ENCODE data around the gene PPDPF.

The PPDPF gene

DNA sequence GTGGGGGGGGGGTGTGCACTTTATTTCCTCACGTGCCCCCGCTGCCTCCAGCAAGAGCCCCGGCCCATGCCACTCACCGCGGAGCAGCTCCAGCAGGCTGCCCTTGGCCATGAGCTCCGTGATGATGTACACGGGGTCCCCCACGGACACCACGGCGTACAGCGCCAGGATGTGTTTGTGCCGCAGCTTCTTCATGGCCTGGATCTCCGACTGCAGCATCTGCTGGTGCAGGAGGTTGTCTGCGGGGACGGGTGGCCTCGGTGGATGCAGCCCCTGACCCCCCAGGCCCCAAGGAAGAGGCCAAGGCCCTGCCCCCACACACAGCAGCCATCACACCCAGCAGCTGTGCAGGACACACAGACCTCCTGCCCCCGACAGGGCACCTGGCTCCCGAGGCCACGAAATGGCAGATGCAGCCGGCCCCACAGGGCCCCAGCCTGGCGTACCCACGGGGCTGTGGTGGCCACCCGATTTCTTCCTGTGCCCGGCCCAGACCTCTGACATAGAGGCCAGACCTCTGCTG is 11.9 kb downstream of the PPDPF start:
- in situ Hi-C loops (cut with MboI; ENCODE audit: low pct_unique_long_range_greater_than_20kb, low sequenced_read_pairs, unreplicated experiment) = no loop called here
- no peak for DNase-seq (ENCODE audit: low spot score)

DNA sequence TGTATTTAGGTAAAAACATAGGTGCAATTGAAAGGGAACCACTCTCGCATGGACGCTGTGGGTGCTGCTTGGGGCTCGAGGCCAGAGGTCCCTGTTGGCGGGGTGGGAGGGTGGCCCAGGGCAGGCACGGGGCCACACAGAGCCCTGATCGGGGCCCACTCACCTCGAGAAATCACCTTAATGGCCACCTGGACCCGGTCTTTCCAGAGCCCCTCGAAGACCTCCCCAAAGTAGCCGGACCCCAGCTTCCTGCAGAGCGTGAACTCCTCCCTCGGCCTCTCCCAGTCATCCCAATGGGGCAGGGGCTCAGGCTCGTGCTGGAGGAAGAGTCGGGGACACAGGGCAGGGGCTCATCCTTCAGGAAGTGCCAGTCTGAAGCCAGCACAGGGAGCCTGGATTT is 12.8 kb downstream of the PPDPF start:
- TF ChIP-seq, protein P1, sequence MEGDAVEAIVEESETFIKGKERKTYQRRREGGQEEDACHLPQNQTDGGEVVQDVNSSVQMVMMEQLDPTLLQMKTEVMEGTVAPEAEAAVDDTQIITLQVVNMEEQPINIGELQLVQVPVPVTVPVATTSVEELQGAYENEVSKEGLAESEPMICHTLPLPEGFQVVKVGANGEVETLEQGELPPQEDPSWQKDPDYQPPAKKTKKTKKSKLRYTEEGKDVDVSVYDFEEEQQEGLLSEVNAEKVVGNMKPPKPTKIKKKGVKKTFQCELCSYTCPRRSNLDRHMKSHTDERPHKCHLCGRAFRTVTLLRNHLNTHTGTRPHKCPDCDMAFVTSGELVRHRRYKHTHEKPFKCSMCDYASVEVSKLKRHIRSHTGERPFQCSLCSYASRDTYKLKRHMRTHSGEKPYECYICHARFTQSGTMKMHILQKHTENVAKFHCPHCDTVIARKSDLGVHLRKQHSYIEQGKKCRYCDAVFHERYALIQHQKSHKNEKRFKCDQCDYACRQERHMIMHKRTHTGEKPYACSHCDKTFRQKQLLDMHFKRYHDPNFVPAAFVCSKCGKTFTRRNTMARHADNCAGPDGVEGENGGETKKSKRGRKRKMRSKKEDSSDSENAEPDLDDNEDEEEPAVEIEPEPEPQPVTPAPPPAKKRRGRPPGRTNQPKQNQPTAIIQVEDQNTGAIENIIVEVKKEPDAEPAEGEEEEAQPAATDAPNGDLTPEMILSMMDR (IDR thresholded peaks at IDR 0.05; ENCODE audit: extremely low read depth, insufficient read depth, missing control alignments) = no peak
- DNase-seq (ENCODE audit: low spot score) = no peak
- in situ Hi-C loops (cut with MboI; ENCODE audit: low pct_unique_long_range_greater_than_20kb, low sequenced_read_pairs, unreplicated experiment) = no loop called here

More for the DNA sequence above, 11.9 kb downstream of the PPDPF start:
- TF ChIP-seq, protein P1 (IDR thresholded peaks at IDR 0.05; ENCODE audit: extremely low read depth, insufficient read depth, missing control alignments) = no peak

DNA sequence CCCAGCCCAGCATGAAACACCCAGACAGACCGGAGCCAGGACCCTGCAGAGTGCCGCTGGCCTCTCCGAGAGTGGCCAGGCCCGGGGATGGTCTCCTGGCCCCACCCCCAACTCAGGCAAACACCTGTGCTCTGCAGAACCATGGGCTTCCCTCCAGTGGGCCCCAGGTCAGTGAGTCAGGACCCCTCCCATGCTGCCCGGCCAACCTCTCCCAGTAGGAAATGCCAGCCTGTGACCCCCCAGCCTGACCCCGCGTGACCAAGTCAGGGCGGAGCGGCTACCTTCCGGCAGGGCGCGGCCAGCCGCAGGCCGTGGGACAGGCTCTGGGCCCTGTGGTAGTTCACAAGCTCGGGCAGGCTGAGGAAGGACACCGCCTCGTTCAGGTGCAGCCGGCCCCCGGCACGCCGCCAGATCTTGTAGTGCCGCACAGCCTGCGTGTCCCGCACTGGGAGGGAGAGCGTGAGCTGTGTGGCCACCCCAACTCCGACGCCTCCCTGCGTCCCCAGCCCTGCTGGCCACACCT is 13.4 kb downstream of the PPDPF start:
- DNase-seq (ENCODE audit: low spot score) = no peak
- TF ChIP-seq, protein P1 (IDR thresholded peaks at IDR 0.05; ENCODE audit: extremely low read depth, insufficient read depth, missing control alignments) = no peak
- in situ Hi-C loops (cut with MboI; ENCODE audit: low pct_unique_long_range_greater_than_20kb, low sequenced_read_pairs, unreplicated experiment) = no loop called here

DNA sequence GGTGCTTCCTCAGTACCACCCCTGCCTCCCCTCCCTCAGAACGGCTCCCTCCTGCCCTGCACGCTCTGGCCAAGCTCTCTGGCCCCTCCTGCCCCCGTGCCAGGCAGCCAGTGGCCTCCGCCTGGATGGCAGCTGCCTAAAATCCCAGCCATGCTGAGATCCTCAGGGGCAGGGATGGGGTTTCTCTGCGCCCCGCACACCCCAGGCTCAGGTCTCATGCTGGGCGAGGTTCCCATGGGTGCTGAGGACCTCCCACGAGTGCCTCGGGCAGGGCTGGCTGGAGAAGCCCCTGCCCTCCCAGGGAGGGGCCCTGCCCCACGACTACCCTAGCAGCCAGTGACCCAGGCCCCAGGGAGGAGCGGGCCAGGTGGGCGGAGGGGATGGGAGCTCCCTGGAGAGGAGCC is 13.9 kb downstream of the PPDPF start:
- no peak for DNase-seq (ENCODE audit: low spot score)
- in situ Hi-C loops (cut with MboI; ENCODE audit: low pct_unique_long_range_greater_than_20kb, low sequenced_read_pairs, unreplicated experiment) = no loop called here
- TF ChIP-seq, protein P1 (IDR thresholded peaks at IDR 0.05; ENCODE audit: extremely low read depth, insufficient read depth, missing control alignments) = no peak

DNA sequence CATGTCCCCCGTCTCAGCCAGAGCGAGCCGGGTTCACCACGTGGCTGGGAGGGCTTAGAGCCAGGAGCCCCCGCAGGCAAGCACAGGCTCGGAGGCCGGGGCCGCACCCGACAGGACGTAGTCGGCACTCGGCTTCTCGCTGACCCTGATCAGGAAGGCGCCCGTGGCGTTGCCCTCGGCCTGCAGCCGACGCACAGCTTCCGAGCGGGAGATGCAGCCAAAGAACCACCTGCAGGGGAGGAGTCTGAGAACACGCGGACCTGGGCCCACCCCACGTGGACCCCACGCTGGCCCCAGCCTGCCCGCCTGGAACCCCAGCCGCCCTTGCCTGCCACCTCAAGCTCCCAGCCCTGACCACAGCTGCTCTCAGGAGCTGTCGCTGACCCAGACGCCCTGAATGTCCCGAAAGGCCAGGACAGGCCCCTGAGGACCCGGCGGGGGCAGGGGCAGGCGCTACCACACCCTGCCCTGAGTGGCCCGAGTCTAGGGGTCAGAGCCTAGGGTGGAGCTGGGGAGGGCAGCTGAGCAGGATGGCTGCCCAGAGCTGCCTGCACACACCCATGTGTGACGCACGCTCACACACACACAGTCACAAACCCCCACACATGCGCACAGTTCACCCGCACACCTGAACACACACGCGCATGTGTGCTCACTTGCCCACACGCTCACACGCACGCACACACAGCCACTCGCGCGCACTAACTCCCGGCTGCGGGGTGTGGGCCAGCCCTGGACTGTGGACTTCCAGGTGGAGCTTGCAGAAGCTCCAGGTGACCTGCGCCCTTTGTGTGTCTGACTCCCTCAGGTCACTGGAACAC is 14.5 kb downstream of the PPDPF start:
- TF ChIP-seq, protein P1 (IDR thresholded peaks at IDR 0.05; ENCODE audit: extremely low read depth, insufficient read depth, missing control alignments) = no peak
- no peak for DNase-seq (ENCODE audit: low spot score)
- in situ Hi-C loops (cut with MboI; ENCODE audit: low pct_unique_long_range_greater_than_20kb, low sequenced_read_pairs, unreplicated experiment) = no loop called here

DNA sequence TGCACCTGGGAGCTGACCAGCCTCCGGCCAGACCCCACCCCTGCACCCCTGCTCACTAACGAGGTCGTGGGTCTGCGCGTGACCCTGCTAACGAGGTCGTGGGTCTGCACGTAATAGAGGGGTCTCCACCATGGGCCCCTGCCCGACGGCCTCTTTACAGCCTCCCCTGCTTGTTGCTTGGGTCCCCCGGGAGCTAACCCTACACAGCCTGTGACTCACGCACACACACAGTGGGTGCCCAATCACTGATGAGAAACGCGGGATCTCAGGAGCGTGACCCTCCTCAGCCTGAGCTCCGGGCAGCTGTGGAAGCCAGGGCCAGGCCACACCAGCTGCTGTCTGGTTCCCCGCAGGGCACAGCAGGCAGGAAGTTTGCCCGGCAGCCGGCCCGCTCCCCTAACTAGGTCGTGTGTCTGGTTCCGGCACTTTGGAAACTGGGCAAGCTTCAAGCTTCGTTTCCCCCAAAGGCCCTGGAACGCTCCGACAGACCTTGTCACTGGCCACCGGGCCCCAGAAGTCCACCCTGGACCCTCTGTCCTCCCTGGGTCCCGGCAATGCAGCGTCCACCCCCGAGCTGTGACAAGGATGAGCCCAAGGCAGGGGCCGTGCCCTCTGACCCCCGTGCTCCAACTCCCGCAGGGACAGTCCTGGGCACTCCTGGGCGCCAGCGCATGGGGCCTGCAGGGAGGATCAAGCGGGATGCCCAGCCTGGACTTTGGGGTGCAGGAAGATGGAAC is 15.8 kb downstream of the PPDPF start:
- in situ Hi-C loops (cut with MboI; ENCODE audit: low pct_unique_long_range_greater_than_20kb, low sequenced_read_pairs, unreplicated experiment) = no loop called here
- TF ChIP-seq, protein P1 (IDR thresholded peaks at IDR 0.05; ENCODE audit: extremely low read depth, insufficient read depth, missing control alignments) = no peak
- DNase-seq (ENCODE audit: low spot score) = no peak

Measured in GM13977 (cell line).